ENCODE results near the gene CALML6.

The CALML6 gene

GRCh38 chr1:1955621-1956094, 40.6 kb downstream of the CALML6 start:
- DNase-seq (ENCODE audit: insufficient read length) (no peak), FAIRE-seq (no peak)
- TF ChIP-seq TAF1 (IDR thresholded peaks at IDR 0.05; ENCODE audit: borderline replicate concordance, low read depth, low read length) (no peak), POLR2A (IDR thresholded peaks at IDR 0.05; ENCODE audit: low read depth, low read length) (no peak), POLR2AphosphoS5 (IDR thresholded peaks at IDR 0.05; ENCODE audit: low read depth, low read length) (no peak)

DNA sequence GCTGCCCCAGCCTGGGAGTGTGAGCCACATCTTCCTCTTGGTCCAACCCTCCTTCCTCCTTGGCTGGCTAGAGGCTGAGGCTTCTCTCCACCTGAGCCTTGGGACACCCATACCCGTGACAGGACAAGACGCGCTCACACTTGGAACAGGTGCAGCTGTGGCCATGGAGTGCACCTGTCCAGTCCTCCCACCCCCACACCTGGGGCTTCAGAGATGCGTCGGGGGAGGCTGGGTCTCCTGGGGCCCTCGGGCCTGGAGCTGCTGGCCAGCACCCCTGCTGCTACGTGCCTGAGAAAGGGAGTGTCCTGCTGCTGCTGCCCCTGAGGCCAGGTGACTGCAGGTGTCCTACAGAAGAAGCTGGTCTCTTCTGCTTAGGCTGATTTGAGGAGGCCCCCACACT, 41.0 kb downstream of the CALML6 start:
- no peak for DNase-seq (ENCODE audit: insufficient read length)
- FAIRE-seq, result no peak
- TF ChIP-seq TAF1 (IDR thresholded peaks at IDR 0.05; ENCODE audit: borderline replicate concordance, low read depth, low read length), result no peak
- no peak for TF ChIP-seq POLR2A (IDR thresholded peaks at IDR 0.05; ENCODE audit: low read depth, low read length)
- no peak for TF ChIP-seq POLR2AphosphoS5 (IDR thresholded peaks at IDR 0.05; ENCODE audit: low read depth, low read length)

GRCh38 chr1:1956586-1957532, 41.8 kb downstream of the CALML6 start:
- TF ChIP-seq POLR2A (IDR thresholded peaks at IDR 0.05; ENCODE audit: low read depth, low read length) (no peak), TAF1 (IDR thresholded peaks at IDR 0.05; ENCODE audit: borderline replicate concordance, low read depth, low read length) (no peak), POLR2AphosphoS5 (IDR thresholded peaks at IDR 0.05; ENCODE audit: low read depth, low read length) (no peak)
- no peak for FAIRE-seq
- no peak for DNase-seq (ENCODE audit: insufficient read length)

- FAIRE-seq, result no peak
- TF ChIP-seq POLR2A (IDR thresholded peaks at IDR 0.05; ENCODE audit: low read depth, low read length), result no peak
- TF ChIP-seq TAF1 (IDR thresholded peaks at IDR 0.05; ENCODE audit: borderline replicate concordance, low read depth, low read length), result no peak
- TF ChIP-seq POLR2AphosphoS5 (IDR thresholded peaks at IDR 0.05; ENCODE audit: low read depth, low read length), result no peak
- no peak for DNase-seq (ENCODE audit: insufficient read length)
These were observed 42.5 kb downstream of the CALML6 start for GRCh38 chr1:1957533-1957961.

GRCh38 chr1:1958071-1958541, 43.0 kb downstream of the CALML6 start:
- no peak for FAIRE-seq
- TF ChIP-seq POLR2A (IDR thresholded peaks at IDR 0.05; ENCODE audit: low read depth, low read length), result no peak
- no peak for TF ChIP-seq TAF1 (IDR thresholded peaks at IDR 0.05; ENCODE audit: borderline replicate concordance, low read depth, low read length)
- no peak for TF ChIP-seq POLR2AphosphoS5 (IDR thresholded peaks at IDR 0.05; ENCODE audit: low read depth, low read length)
- no peak for DNase-seq (ENCODE audit: insufficient read length)

DNA sequence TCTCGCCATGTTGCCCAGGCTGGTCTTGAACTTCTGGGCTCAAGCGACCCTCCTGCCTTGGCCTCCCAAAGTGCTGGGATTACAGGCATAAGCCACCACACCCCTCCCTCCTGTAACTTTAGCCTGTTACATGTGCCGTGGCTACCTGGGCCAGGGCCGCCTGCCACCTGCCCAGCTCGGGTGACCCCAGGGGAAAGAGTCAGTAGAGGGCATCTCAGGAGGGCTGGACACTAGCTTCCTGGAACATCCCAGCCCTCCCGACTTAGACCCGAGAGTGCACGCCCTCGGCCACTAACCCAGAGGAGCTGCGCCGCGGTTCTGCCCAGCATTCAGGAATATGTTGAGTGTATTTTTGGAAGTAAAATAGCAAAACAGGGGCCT, 44.4 kb downstream of the CALML6 start:
- no peak for DNase-seq (ENCODE audit: insufficient read length)
- TF ChIP-seq POLR2AphosphoS5 (IDR thresholded peaks at IDR 0.05; ENCODE audit: low read depth, low read length) (no peak), TAF1 (IDR thresholded peaks at IDR 0.05; ENCODE audit: borderline replicate concordance, low read depth, low read length) (no peak), POLR2A (IDR thresholded peaks at IDR 0.05; ENCODE audit: low read depth, low read length) (no peak)
- FAIRE-seq, result no peak

GRCh38 chr1:1959840-1960479, 44.9 kb downstream of the CALML6 start:
- TF ChIP-seq POLR2A (IDR thresholded peaks at IDR 0.05; ENCODE audit: low read depth, low read length) (no peak), POLR2AphosphoS5 (IDR thresholded peaks at IDR 0.05; ENCODE audit: low read depth, low read length) (no peak), TAF1 (IDR thresholded peaks at IDR 0.05; ENCODE audit: borderline replicate concordance, low read depth, low read length) (no peak)
- no peak for FAIRE-seq
- peak; percentile 75 for DNase-seq (ENCODE audit: insufficient read length)

DNA sequence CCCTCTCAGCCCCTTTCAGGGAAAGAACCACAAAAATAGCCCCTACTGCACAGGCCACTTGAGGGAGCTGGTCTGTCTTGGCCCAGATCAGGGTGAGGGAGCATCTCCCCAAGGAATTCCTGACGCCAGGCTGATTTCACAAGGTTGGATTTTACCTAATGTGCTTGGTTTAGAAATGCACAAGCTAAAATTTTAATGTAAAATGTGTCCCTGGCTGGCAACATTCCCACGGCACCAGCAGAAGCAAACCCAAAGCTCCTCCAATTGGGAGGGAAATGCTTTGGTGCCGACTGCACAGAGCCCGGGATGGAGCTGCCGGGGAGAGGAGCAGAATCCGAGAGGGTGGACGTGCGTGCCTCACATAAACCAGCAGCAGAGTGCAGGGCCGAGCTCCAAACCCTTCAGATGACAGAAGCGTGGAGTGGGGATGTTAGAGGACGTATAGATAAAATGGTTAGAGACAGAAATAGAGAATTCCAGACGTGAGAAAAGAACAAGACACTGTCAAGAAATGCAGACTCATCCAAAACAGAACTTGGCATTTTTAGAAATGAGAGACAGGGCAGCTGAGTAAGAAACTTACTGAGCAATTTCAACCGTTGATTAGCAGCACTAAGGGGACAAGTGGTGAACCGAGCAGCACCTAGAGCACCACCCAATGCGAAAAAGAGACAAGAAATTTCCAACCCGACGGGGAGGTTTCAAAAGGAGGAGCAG, 45.6 kb downstream of the CALML6 start:
- FAIRE-seq, result no peak
- no peak for DNase-seq (ENCODE audit: insufficient read length)
- no peak for TF ChIP-seq POLR2AphosphoS5 (IDR thresholded peaks at IDR 0.05; ENCODE audit: low read depth, low read length)
- no peak for TF ChIP-seq TAF1 (IDR thresholded peaks at IDR 0.05; ENCODE audit: borderline replicate concordance, low read depth, low read length)
- no peak for TF ChIP-seq POLR2A (IDR thresholded peaks at IDR 0.05; ENCODE audit: low read depth, low read length)

DNA sequence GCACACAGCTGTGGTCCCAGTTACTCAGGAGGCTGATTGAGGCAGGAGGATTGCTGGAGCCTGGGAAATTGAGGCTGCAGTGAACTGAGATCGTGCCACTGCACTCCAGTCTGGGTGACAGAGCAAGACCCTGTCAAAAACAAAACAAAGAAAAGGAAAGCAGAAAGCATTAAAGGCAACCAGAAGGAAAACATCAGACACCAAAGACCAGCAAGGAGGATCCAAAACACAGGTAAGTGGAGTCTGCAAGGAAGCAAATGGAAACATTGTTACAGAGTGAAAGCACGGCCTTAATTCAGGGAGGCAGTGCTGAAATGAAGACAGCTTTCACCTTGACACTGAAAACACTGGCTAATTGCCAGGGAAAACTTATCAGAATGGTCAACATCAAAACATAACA, 47.7 kb downstream of the CALML6 start:
- FAIRE-seq (no peak), DNase-seq (ENCODE audit: insufficient read length) (no peak)
- no peak for TF ChIP-seq POLR2A (IDR thresholded peaks at IDR 0.05; ENCODE audit: low read depth, low read length)
- TF ChIP-seq POLR2AphosphoS5 (IDR thresholded peaks at IDR 0.05; ENCODE audit: low read depth, low read length), result no peak
- no peak for TF ChIP-seq TAF1 (IDR thresholded peaks at IDR 0.05; ENCODE audit: borderline replicate concordance, low read depth, low read length)

DNA sequence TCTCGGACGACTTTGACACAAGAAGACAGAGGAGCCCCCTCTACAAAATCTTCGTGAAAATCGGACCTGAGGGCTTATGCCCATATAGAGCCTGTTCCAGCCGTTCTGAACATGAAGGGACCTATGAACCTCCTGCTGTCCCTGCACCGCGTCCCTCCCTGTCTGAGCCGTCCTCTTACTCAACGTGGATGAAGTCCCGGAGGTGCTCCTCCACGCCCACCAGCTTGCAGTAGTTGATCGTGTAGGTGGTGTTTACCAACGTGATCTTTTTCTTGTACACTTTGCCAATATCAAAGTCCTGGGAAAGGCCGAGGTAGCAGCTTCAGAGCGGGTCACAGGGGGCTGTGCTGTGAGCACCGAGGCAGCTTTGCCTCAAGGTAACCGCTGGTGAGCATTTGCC, 48.5 kb downstream of the CALML6 start:
- TF ChIP-seq POLR2A (IDR thresholded peaks at IDR 0.05; ENCODE audit: low read depth, low read length) (no peak), TAF1 (IDR thresholded peaks at IDR 0.05; ENCODE audit: borderline replicate concordance, low read depth, low read length) (no peak), POLR2AphosphoS5 (IDR thresholded peaks at IDR 0.05; ENCODE audit: low read depth, low read length) (no peak)
- DNase-seq (ENCODE audit: insufficient read length), result no peak
- no peak for FAIRE-seq

GRCh38 chr1:1964811-1965210, 49.8 kb downstream of the CALML6 start:
- TF ChIP-seq POLR2AphosphoS5 (IDR thresholded peaks at IDR 0.05; ENCODE audit: low read depth, low read length), result no peak
- no peak for TF ChIP-seq POLR2A (IDR thresholded peaks at IDR 0.05; ENCODE audit: low read depth, low read length)
- no peak for TF ChIP-seq TAF1 (IDR thresholded peaks at IDR 0.05; ENCODE audit: borderline replicate concordance, low read depth, low read length)
- DNase-seq (ENCODE audit: insufficient read length), result no peak
- FAIRE-seq, result no peak
